HepG2 (cell line): ENCODE data around the gene FANCE. TPM values are rescaled to one million over a fixed set of nuclear protein-coding genes. Genes with fewer than 3 reads are reported as not detected.

Source experiments
- AGO1 ChIP-seq: fragments of 200-400 bp; formaldehyde crosslinking; IDR thresholded peaks from 2 replicates; pipeline ENCODE4 v1.6.1; 2017; ENCODE audit warnings: mild to moderate bottlenecking, low read depth, low read length, moderate library complexity; ENCODE audit not compliant: poor library complexity, severe bottlenecking
- BRD4 ChIP-seq: sonication (generic); formaldehyde crosslinking; IDR thresholded peaks from 2 replicates; pipeline ENCODE4 v1.4.0; 2020; ENCODE audit warnings: missing genetic modification reagents
- CBX1 ChIP-seq: IDR thresholded peaks from one replicate; pipeline ENCODE4 v1.6.1; 2016; ENCODE audit warnings: antibody characterized with exemption, low read depth
- GTF2F1 ChIP-seq: fragments of 150-350 bp; IDR thresholded peaks from 2 replicates; pipeline ENCODE4 v1.6.1; 2014; ENCODE audit warnings: low read length
- HOMEZ ChIP-seq: IDR thresholded peaks from 2 replicates; pipeline ENCODE4 v1.6.1; 2016; ENCODE audit warnings: low read depth
- MBD4 ChIP-seq: IDR thresholded peaks from 2 replicates; pipeline ENCODE4 v1.6.1; 2012; ENCODE audit warnings: low read length, inconsistent platforms, borderline replicate concordance
- MED13 ChIP-seq: sonication (generic); formaldehyde crosslinking; IDR thresholded peaks from 2 replicates; pipeline ENCODE4 v1.5.0; 2020; ENCODE audit warnings: missing genetic modification reagents
- MTA1 ChIP-seq: sonication (generic); formaldehyde crosslinking; IDR thresholded peaks from 2 replicates; pipeline ENCODE4 v1.4.0; 2020; ENCODE audit warnings: missing genetic modification reagents, mild to moderate bottlenecking, borderline replicate concordance
- NFE2L2 ChIP-seq: fragments of 150-350 bp; IDR thresholded peaks from 2 replicates; pipeline ENCODE4 v1.6.1; 2014; ENCODE audit warnings: low read length
- PAXIP1 ChIP-seq: sonication (generic); formaldehyde crosslinking; conservative IDR thresholded peaks from 2 replicates; pipeline ENCODE4 v1.4.0; 2020; ENCODE audit warnings: mild to moderate bottlenecking, missing genetic modification reagents, moderate library complexity
- PRDM4 ChIP-seq: sonication (generic); formaldehyde crosslinking; IDR thresholded peaks from 2 replicates; pipeline ENCODE4 v1.9.0; 2021; ENCODE audit warnings: missing genetic modification reagents, borderline replicate concordance
- SMYD3 ChIP-seq: sonication (generic); formaldehyde crosslinking; IDR thresholded peaks from 2 replicates; pipeline ENCODE4 v1.8.1; 2023; ENCODE audit warnings: mild to moderate bottlenecking, missing genetic modification reagents
- SNRNP70 ChIP-seq: fragments of 200-400 bp; formaldehyde crosslinking; IDR thresholded peaks from 2 replicates; pipeline ENCODE4 v1.6.1; 2017; ENCODE audit warnings: mild to moderate bottlenecking, low read depth, low read length, moderate library complexity
- SOX13 ChIP-seq, 3 experiments: fragments of 450-650 bp in 1 of 3; sonication (generic) in 1 of 3; formaldehyde crosslinking in 1 of 3; IDR thresholded peaks in 2 of 3; conservative IDR thresholded peaks in 1 of 3; 2 replicates each; pipeline versions ENCODE4 v1.5.0 to v1.6.1; 2016 to 2020; ENCODE audit warnings: antibody characterized with exemption in 1 of 3, mild to moderate bottlenecking in 1 of 3, missing compliant biosample characterization in 1 of 3, missing genetic modification reagents in 1 of 3, moderate library complexity in 1 of 3
- SP1 ChIP-seq, 2 experiments: fragments of 450-650 bp in 1 of 2; sonication (generic) in 1 of 2; formaldehyde crosslinking in 1 of 2; IDR thresholded peaks; 2 replicates each; pipeline versions ENCODE4 v1.4.0 to v1.6.1; 2016 to 2020; ENCODE audit warnings: missing genetic modification reagents in 1 of 2
- TMF1 ChIP-seq: sonication (generic); formaldehyde crosslinking; IDR thresholded peaks from 2 replicates; pipeline ENCODE4 v1.8.1; 2022; ENCODE audit warnings: low read depth, missing genetic modification reagents
- ZFY ChIP-seq: sonication (generic); formaldehyde crosslinking; IDR thresholded peaks from 2 replicates; pipeline ENCODE4 v1.4.0; 2020; ENCODE audit warnings: missing genetic modification reagents
- ZNF143 ChIP-seq: sonication (generic); formaldehyde crosslinking; IDR thresholded peaks from 2 replicates; pipeline ENCODE4 v1.4.0; 2020; ENCODE audit warnings: missing genetic modification reagents
- ZNF225 ChIP-seq: sonication (generic); formaldehyde crosslinking; IDR thresholded peaks from 2 replicates; pipeline ENCODE4 v1.4.0; 2020; ENCODE audit warnings: mild to moderate bottlenecking, missing genetic modification reagents
- ZNF329 ChIP-seq: sonication (generic); formaldehyde crosslinking; IDR thresholded peaks from 2 replicates; pipeline ENCODE4 v1.9.0; 2021; ENCODE audit warnings: low read depth, mild to moderate bottlenecking, missing genetic modification reagents
- ZNF33A ChIP-seq: sonication (generic); formaldehyde crosslinking; IDR thresholded peaks from 2 replicates; pipeline ENCODE4 v1.5.1; 2020; ENCODE audit warnings: missing genetic modification reagents, mild to moderate bottlenecking, moderate library complexity, borderline replicate concordance
- ZNF343 ChIP-seq: sonication (generic); formaldehyde crosslinking; IDR thresholded peaks from 2 replicates; pipeline ENCODE4 v1.4.0; 2020; ENCODE audit warnings: mild to moderate bottlenecking, missing genetic modification reagents
- ZNF549 ChIP-seq: sonication (generic); formaldehyde crosslinking; IDR thresholded peaks from 2 replicates; pipeline ENCODE4 v1.5.0; 2020; ENCODE audit warnings: missing genetic modification reagents
- ZNF605 ChIP-seq: sonication (generic); formaldehyde crosslinking; IDR thresholded peaks from 2 replicates; pipeline ENCODE4 v1.8.0; 2022; ENCODE audit warnings: mild to moderate bottlenecking, missing genetic modification reagents
- ZNF878 ChIP-seq: sonication (generic); formaldehyde crosslinking; IDR thresholded peaks from 2 replicates; pipeline ENCODE4 v1.8.1; 2023; ENCODE audit warnings: mild to moderate bottlenecking, missing genetic modification reagents, moderate library complexity
- polyA plus RNA-seq, 8 experiments: library from polyadenylated mRNA; depleted of rRNA in 3 of 8; stranded (reverse) in 7 of 8; unstranded in 1 of 8; fragments of >200 nt; fragmentation: Illumina TruSeq in 4 of 8; extraction: Trizol in 4 of 8; gene quantifications; 2 replicates each; pipeline versions ENCODE4 v1.2.1 to v1.2.3, GENCODE V29; 2011 to 2016; ENCODE audit warnings: low read depth in 4 of 8, missing spikeins in 1 of 8, mixed read lengths in 1 of 8; ENCODE audit not compliant: insufficient read depth in 1 of 8
- total RNA-seq, 5 experiments: library from RNA; depleted of rRNA; stranded (reverse); fragments of >200 nt; fragmentation: Illumina TruSeq; extraction: Trizol; gene quantifications; 2 replicates each; pipeline ENCODE4 v1.2.3, GENCODE V29; 2016; ENCODE audit warnings: low read depth in 1 of 5

Gene FANCE
- total and polyA plus RNA-seq, 2 of the 13 experiments (the other 11 are each of a cell fraction or from before 2014, with no cell fraction given), result 7.1 to 11.2 TPM

GRCh38 chr6:35470663-35471120, 18.6 kb downstream of the FANCE start (continued):
- TF ChIP-seq ZNF878 (CRISPR knock-in tag) (0 out of 2 replicates have a peak, but pooled peaks have one; percentile 1), ZNF605 (CRISPR knock-in tag) (0 out of 2 replicates have a peak, but pooled peaks have one; percentile 0), ZNF329 (CRISPR knock-in tag) (no peak), AGO1 (no peak), MED13 (no peak), MTA1 (CRISPR knock-in tag) (no peak), SP1 (IDR thresholded peaks at IDR 0.05) (no peak), SP1 (CRISPR knock-in tag; IDR thresholded peaks at IDR 0.05) (no peak), NFE2L2 (no peak), CBX1 (no peak), SMYD3 (no peak), ZFY (CRISPR knock-in tag) (no peak), SOX13 (IDR thresholded peaks at IDR 0.05) (no peak), SOX13 (CRISPR knock-in tag; conservative IDR thresholded peaks at IDR 0.05 in 1 of 2, IDR thresholded peaks at IDR 0.05 in 1 of 2) (no peak; a peak in 1 of 4 replicates), ZNF549 (CRISPR knock-in tag) (no peak), ZNF343 (CRISPR knock-in tag) (no peak), ZNF143 (CRISPR knock-in tag) (no peak), PAXIP1 (CRISPR knock-in tag) (no peak), PRDM4 (CRISPR knock-in tag) (no peak), ZNF33A (CRISPR knock-in tag) (no peak), HOMEZ (CRISPR knock-in tag) (no peak), TMF1 (CRISPR knock-in tag) (no peak), GTF2F1 (no peak), MBD4 (0 out of 2 replicates have a peak, but pooled peaks have one; percentile 33), ZNF225 (CRISPR knock-in tag) (no peak), BRD4 (CRISPR knock-in tag) (no peak), SNRNP70 (no peak)
